Activated T-cell treated with anti-CD3 and anti-CD28 coated beads, Interleukin-2, amount 50 U/mL, for 48 hours (primary cell): Measurements from ENCODE around the gene MCEMP1.
A peak's percentile ranks its signal among the peaks of the same experiment; 100 is the strongest.

ENCODE experiments used
- DNase-seq, 2 experiments: peaks; one replicate each; pipeline ENCODE4 v3.0.0-alpha.2; 2020

The MCEMP1 gene

GRCh38 chr19:7676854-7677253 lies at the start of gene MCEMP1:
Gene MCEMP1, plus strand, starts transcription at chr19:7677090. Its CDS starts 31 bp downstream, at chr19:7677121.
- no peak for DNase-seq

- no peak for DNase-seq
These were observed 49.7 kb upstream of the MCEMP1 start for GRCh38 chr19:7627166-7627565.

- no peak for DNase-seq
These were observed 48.1 kb upstream of the MCEMP1 start for GRCh38 chr19:7628589-7629311.

- peak; percentile 95 to 96 for DNase-seq
These were observed 47.4 kb upstream of the MCEMP1 start, which contains the start of the genes PET100 and XAB2 for GRCh38 chr19:7629347-7630054. Gene PET100, plus strand, starts transcription at chr19:7629793. Its CDS starts 41 bp downstream, at chr19:7629834. Gene XAB2, minus strand, starts transcription at chr19:7629545. Its CDS starts 18 bp downstream, at chr19:7629527.

- DNase-seq: no peak
These were observed 45.3 kb upstream of the MCEMP1 start for GRCh38 chr19:7631577-7631976.

- no peak for DNase-seq
These were observed 44.3 kb upstream of the MCEMP1 start for GRCh38 chr19:7632340-7633203.

- no peak for DNase-seq
These were observed 43.2 kb upstream of the MCEMP1 start, which contains the start of gene PCP2 for GRCh38 chr19:7633698-7634097. Gene PCP2, minus strand, starts transcription at chr19:7633719. Its CDS starts 262 bp downstream, at chr19:7633457.

- DNase-seq: no peak
These were observed 41.2 kb upstream of the MCEMP1 start for GRCh38 chr19:7635670-7636069.

- no peak for DNase-seq
These were observed 40.6 kb upstream of the MCEMP1 start for GRCh38 chr19:7636317-7636690.

- peak; percentile 95 to 97 for DNase-seq
These were observed 40.1 kb upstream of the MCEMP1 start, which contains the start of gene STXBP2 for GRCh38 chr19:7636691-7637373. Gene STXBP2, plus strand, starts transcription at chr19:7637110. Its CDS starts 40 bp downstream, at chr19:7637150.

GRCh38 chr19:7637374-7638256 lies 39.3 kb upstream of the MCEMP1 start:
- DNase-seq: no peak

- DNase-seq: no peak
These were observed 38.0 kb upstream of the MCEMP1 start for GRCh38 chr19:7638802-7639465.

- DNase-seq: no peak
These were observed 37.0 kb upstream of the MCEMP1 start for GRCh38 chr19:7639863-7640348.

- DNase-seq: no peak
These were observed 36.1 kb upstream of the MCEMP1 start for GRCh38 chr19:7640803-7641202.

GRCh38 chr19:7641290-7642276 lies 35.3 kb upstream of the MCEMP1 start:
- no peak for DNase-seq

GRCh38 chr19:7642295-7643030 lies 34.4 kb upstream of the MCEMP1 start:
- DNase-seq: no peak

- no peak for DNase-seq
These were observed 33.9 kb upstream of the MCEMP1 start for GRCh38 chr19:7643031-7643415.
